OCI-LY3 (cell line): ENCODE results near the gene TUBGCP6.

Experiments used
- H2AFZ ChIP-seq: fragments of 200-600, 300-600 bp; shearing (Covaris generic); 2 replicates; pipeline ENCODE4 v1.6.0; 2014; ENCODE audit warnings: antibody characterized with exemption, low read depth, low read length
- H3K27ac ChIP-seq: fragments of 200-600, 300-600 bp; sonication (generic); 2 replicates; pipeline ENCODE4 v1.5.1; 2014; ENCODE audit warnings: mild to moderate bottlenecking, low read length, moderate library complexity, mixed read lengths
- H3K27me3 ChIP-seq: fragments of 200-600, 300-600 bp; sonication (generic); 2 replicates; pipeline ENCODE4 v1.6.1; 2014; ENCODE audit warnings: low read depth, low read length, mixed read lengths
- H3K36me3 ChIP-seq: fragments of 200-600, 300-600 bp; sonication (generic); replicated peaks from 2 replicates; pipeline ENCODE3; 2014; ENCODE audit warnings: low read depth, low read length, mixed read lengths
- H3K4me1 ChIP-seq: fragments of 300-600, 200-600 bp; sonication (generic); 2 replicates; pipeline ENCODE4 v1.6.1; 2014; ENCODE audit warnings: low read length, mixed read lengths
- H3K4me2 ChIP-seq: fragments of 200-600, 300-600 bp; sonication (generic); 2 replicates; pipeline ENCODE4 v1.6.1; 2014; ENCODE audit warnings: low read length, mixed read lengths
- H3K4me3 ChIP-seq: fragments of 300-600, 200-600 bp; sonication (generic); 2 replicates; pipeline ENCODE4 v1.5.1; 2014; ENCODE audit warnings: antibody characterized with exemption, mild to moderate bottlenecking, low read length, moderate library complexity
- H3K79me2 ChIP-seq: fragments of 300-600, 200-600 bp; shearing (Covaris generic); 2 replicates; pipeline ENCODE4 v1.6.1; 2014; ENCODE audit warnings: mild to moderate bottlenecking, low read length, mixed read lengths
- H3K9ac ChIP-seq: fragments of 300-600, 200-600 bp; shearing (Covaris generic); 2 replicates; pipeline ENCODE4 v1.6.0; 2014; ENCODE audit warnings: mild to moderate bottlenecking, low read length, moderate library complexity
- H3K9me3 ChIP-seq: fragments of 200-600, 300-600 bp; shearing (Covaris generic); 2 replicates; pipeline ENCODE4 v1.6.1; 2014; ENCODE audit warnings: low read length, mixed read lengths; ENCODE audit not compliant: insufficient read depth
- H4K20me1 ChIP-seq: fragments of 200-600, 300-600 bp; sonication (generic); 2 replicates; pipeline ENCODE4 v1.6.1; 2016; ENCODE audit warnings: low read length, mixed read lengths; ENCODE audit not compliant: insufficient read depth
- EZH2phosphoT487 ChIP-seq: fragments of 200-600 bp; shearing (Covaris generic); IDR thresholded peaks from 2 replicates; pipeline ENCODE4 v1.6.1; 2018; ENCODE audit warnings: antibody characterized with exemption, mixed run types, low read depth
- TF ChIP-seq, protein P1 (sequence below): fragments of 200-600, 300-600 bp; sonication (generic); IDR thresholded peaks from 2 replicates; pipeline ENCODE4 v1.5.1; 2014; ENCODE audit warnings: antibody characterized with exemption, low read length, low read depth

TUBGCP6 gene

GRCh38 chr22:50260801-50261614 is 16.2 kb upstream of the TUBGCP6 start:
- H3K9ac ChIP-seq: peak overlapping the region; percentile 91
- H3K4me2 ChIP-seq: peak overlapping the region; percentile 92
- peaks cover 21% of the 10 kb centered on the region for H3K4me1 ChIP-seq
- H3K79me2 ChIP-seq: peaks cover 18% of the 10 kb centered on the region
- H2AFZ ChIP-seq: no peak overlapping the region
- H4K20me1 ChIP-seq: no peaks in the 10 kb centered on the region
- TF ChIP-seq EZH2phosphoT487: no peak
- TF ChIP-seq, protein P1, sequence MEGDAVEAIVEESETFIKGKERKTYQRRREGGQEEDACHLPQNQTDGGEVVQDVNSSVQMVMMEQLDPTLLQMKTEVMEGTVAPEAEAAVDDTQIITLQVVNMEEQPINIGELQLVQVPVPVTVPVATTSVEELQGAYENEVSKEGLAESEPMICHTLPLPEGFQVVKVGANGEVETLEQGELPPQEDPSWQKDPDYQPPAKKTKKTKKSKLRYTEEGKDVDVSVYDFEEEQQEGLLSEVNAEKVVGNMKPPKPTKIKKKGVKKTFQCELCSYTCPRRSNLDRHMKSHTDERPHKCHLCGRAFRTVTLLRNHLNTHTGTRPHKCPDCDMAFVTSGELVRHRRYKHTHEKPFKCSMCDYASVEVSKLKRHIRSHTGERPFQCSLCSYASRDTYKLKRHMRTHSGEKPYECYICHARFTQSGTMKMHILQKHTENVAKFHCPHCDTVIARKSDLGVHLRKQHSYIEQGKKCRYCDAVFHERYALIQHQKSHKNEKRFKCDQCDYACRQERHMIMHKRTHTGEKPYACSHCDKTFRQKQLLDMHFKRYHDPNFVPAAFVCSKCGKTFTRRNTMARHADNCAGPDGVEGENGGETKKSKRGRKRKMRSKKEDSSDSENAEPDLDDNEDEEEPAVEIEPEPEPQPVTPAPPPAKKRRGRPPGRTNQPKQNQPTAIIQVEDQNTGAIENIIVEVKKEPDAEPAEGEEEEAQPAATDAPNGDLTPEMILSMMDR: no peak
- H3K9me3 ChIP-seq: no peaks in the 10 kb centered on the region
- H3K27me3 ChIP-seq: no peaks in the 10 kb centered on the region
- H3K36me3 ChIP-seq: no peaks in the 10 kb centered on the region
- H3K27ac ChIP-seq: peak overlapping the region; percentile 55
- H3K4me3 ChIP-seq: peak overlapping the region; percentile 97

GRCh38 chr22:50260434-50260800 is 15.6 kb upstream of the TUBGCP6 start:
- peak overlapping the region; percentile 91 for H3K9ac ChIP-seq
- peak overlapping the region; percentile 97 for H3K4me3 ChIP-seq
- peaks cover 21% of the 10 kb centered on the region for H3K4me1 ChIP-seq
- H3K27me3 ChIP-seq: no peaks in the 10 kb centered on the region
- no peak overlapping the region for H2AFZ ChIP-seq
- peaks cover 18% of the 10 kb centered on the region for H3K79me2 ChIP-seq
- TF ChIP-seq, protein P1: no peak
- TF ChIP-seq EZH2phosphoT487: no peak
- H4K20me1 ChIP-seq: no peaks in the 10 kb centered on the region
- H3K9me3 ChIP-seq: no peaks in the 10 kb centered on the region
- peak overlapping the region; percentile 55 for H3K27ac ChIP-seq
- H3K4me2 ChIP-seq: peak overlapping the region; percentile 92
- H3K36me3 ChIP-seq: no peaks in the 10 kb centered on the region

DNA sequence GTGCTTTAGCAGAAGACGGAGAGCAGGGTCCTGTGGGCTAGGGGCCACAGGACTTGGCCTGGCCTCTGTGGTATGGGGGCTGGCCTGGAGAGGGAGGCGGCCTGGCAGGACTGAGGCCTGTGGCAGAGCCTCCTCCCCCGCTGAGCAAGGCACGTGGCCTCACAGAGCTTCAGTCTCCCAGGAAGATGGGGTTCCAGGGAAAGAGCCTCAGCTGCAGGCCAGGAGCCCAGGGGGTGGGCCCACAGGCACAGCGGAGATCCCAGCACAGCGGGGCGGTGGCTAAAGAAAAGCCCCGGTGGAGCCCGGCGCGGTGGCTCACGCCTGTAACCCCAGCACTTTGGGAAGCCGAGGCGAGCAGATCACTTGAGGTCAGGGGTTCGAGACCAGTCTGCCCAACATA is 14.5 kb upstream of the TUBGCP6 start:
- Histone ChIP-seq H3K9ac (no peak overlapping the region), H3K4me2 (no peak overlapping the region)
- TF ChIP-seq, protein P1: no peak
- no peak for TF ChIP-seq EZH2phosphoT487

GRCh38 chr22:50258361-50259292 is 13.8 kb upstream of the TUBGCP6 start:
- Histone ChIP-seq H3K36me3 (no peaks in the 10 kb centered on the region), H3K27me3 (no peaks in the 10 kb centered on the region), H3K4me2 (no peak overlapping the region), H3K79me2 (peaks cover 18% of the 10 kb centered on the region), H4K20me1 (no peaks in the 10 kb centered on the region), H3K4me3 (no peak overlapping the region), H3K9ac (no peak overlapping the region), H2AFZ (no peak overlapping the region), H3K27ac (no peak overlapping the region), H3K4me1 (peaks cover 15% of the 10 kb centered on the region), H3K9me3 (no peaks in the 10 kb centered on the region)
- no peak for TF ChIP-seq EZH2phosphoT487
- TF ChIP-seq, protein P1: no peak

More for the DNA sequence above, 14.5 kb upstream of the TUBGCP6 start:
- Histone ChIP-seq H3K27ac (no peak overlapping the region), H3K4me1 (peaks cover 17% of the 10 kb centered on the region), H3K27me3 (no peaks in the 10 kb centered on the region), H2AFZ (no peak overlapping the region), H3K4me3 (no peak overlapping the region), H3K9me3 (no peaks in the 10 kb centered on the region), H3K36me3 (no peaks in the 10 kb centered on the region), H4K20me1 (no peaks in the 10 kb centered on the region), H3K79me2 (peaks cover 18% of the 10 kb centered on the region)
